Neural progenitor cell (in vitro differentiated cells): Measurements from ENCODE around the gene CCL8.

ENCODE experiments used
- EZH2 ChIP-seq: fragments of 200-600 bp; sonication (generic); IDR thresholded peaks from 2 replicates; pipeline ENCODE4 v1.6.1; 2017; ENCODE audit warnings: antibody characterized with exemption, mild to moderate bottlenecking, moderate library complexity
- TF ChIP-seq, protein P1 (sequence below): fragments of 200-600 bp; sonication (generic); IDR thresholded peaks from 2 replicates; pipeline ENCODE4 v1.5.1; 2017; ENCODE audit warnings: antibody characterized with exemption, mild to moderate bottlenecking

DNA sequence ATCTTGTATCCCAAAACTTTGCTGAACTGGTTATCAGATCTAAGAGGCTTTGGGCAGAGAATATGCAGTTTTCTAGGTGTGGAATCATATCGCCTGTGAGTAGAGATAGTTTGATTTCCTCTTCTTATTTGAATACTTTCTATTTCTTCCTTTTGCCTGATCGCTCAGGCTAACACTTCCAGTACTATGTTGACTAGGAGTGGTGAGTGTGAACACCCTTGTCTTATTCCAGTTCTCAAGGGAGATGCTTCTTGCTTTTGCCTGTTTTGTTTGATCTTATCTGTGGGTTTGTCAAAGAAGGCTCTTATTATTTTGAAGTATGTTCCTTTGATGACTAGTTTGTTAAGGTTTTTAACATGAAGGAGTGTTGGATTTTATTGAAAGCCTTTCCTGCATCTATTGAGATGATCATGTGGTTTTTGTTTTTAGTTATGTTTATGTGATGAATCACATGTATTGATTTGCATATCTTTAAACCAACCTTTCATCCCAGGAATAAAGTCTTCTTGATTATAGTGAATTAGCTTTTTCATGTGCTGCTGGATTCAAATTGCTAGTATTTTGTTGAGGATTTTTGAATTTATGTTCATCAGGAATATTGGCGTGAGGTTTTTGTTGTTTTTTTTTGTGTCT is 20.0 kb downstream of the CCL8 start:
- no peak for TF ChIP-seq EZH2
- TF ChIP-seq, protein P1, sequence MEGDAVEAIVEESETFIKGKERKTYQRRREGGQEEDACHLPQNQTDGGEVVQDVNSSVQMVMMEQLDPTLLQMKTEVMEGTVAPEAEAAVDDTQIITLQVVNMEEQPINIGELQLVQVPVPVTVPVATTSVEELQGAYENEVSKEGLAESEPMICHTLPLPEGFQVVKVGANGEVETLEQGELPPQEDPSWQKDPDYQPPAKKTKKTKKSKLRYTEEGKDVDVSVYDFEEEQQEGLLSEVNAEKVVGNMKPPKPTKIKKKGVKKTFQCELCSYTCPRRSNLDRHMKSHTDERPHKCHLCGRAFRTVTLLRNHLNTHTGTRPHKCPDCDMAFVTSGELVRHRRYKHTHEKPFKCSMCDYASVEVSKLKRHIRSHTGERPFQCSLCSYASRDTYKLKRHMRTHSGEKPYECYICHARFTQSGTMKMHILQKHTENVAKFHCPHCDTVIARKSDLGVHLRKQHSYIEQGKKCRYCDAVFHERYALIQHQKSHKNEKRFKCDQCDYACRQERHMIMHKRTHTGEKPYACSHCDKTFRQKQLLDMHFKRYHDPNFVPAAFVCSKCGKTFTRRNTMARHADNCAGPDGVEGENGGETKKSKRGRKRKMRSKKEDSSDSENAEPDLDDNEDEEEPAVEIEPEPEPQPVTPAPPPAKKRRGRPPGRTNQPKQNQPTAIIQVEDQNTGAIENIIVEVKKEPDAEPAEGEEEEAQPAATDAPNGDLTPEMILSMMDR = no peak
